Measurements from ENCODE around the gene PAOX.
A peak's percentile ranks its signal among the peaks of the same experiment; 100 is the strongest.
"Not testable (repeated sequence)": the region's sequence is repeated elsewhere in the genome, so short reads cannot be mapped to it uniquely, and the experiment has no call there.

PAOX gene

GRCh38 chr10:133375357-133376115 is 3.5 kb upstream of the PAOX start:
- DNase-seq (ENCODE audit: low spot score), result no peak
- CTCF ChIA-PET, result no interaction called here
- no peak for TF ChIP-seq CTCF (conservative IDR thresholded peaks at IDR 0.05; ENCODE audit: low read depth)
- POLR2A ChIA-PET (ENCODE audit: low non-redundant PET), result no interaction called here
- H3K27ac ChIP-seq, result no peak overlapping the region

- POLR2A ChIA-PET (ENCODE audit: low non-redundant PET); H3K27ac ChIP-seq; DNase-seq (ENCODE audit: low spot score): not testable (repeated sequence)
- CTCF ChIA-PET, result interaction anchor here (0.6 to 0.8 kb wide), 2 partner anchors 46 to 63 kb away, joined by 3 read pairs; no protein-coding TSS in a partner anchor
Observed at GRCh38 chr10:133376183-133376582, 2.9 kb upstream of the PAOX start.

GRCh38 chr10:133377025-133377817 is 1.8 kb upstream of the PAOX start:
- H3K27ac ChIP-seq, result peak overlapping the region; percentile 79; the same call in 1 of the 2 replicates
- TF ChIP-seq CTCF (conservative IDR thresholded peaks at IDR 0.05; ENCODE audit: low read depth), result no peak
- ChIA-PET POLR2A (ENCODE audit: low non-redundant PET) (no interaction called here), CTCF (interaction anchor here (0.5 to 1.0 kb wide), 3 partner anchors 47 to 64 kb away, joined by 3 to 4 read pairs (median 3); no protein-coding TSS in a partner anchor)
- DNase-seq (ENCODE audit: low spot score), result no peak

GRCh38 chr10:133377818-133378250 is 1.2 kb upstream of the PAOX start:
- ChIA-PET CTCF (interaction anchor here (0.5 to 1.0 kb wide), 2 partner anchors 48 to 64 kb away, joined by 3 to 4 read pairs; no protein-coding TSS in a partner anchor), POLR2A (ENCODE audit: low non-redundant PET) (no interaction called here)
- no peak for DNase-seq (ENCODE audit: low spot score)
- TF ChIP-seq CTCF (conservative IDR thresholded peaks at IDR 0.05; ENCODE audit: low read depth), result no peak
- H3K27ac ChIP-seq, result peak overlapping the region; percentile 79

- peak overlapping the region; percentile 79 for H3K27ac ChIP-seq
- peak; percentile 51 for DNase-seq (ENCODE audit: low spot score)
- no peak for TF ChIP-seq CTCF (conservative IDR thresholded peaks at IDR 0.05; ENCODE audit: low read depth)
- ChIA-PET CTCF (interaction anchor here (0.6 to 1.0 kb wide), 3 partner anchors 9 to 49 kb away, joined by 3 read pairs; no protein-coding TSS in a partner anchor), POLR2A (ENCODE audit: low non-redundant PET) (no interaction called here)
Observed at GRCh38 chr10:133378251-133379096, 588 bp upstream of the PAOX start.

GRCh38 chr10:133379801-133380666 is 972 bp downstream of the PAOX start:
- ChIA-PET POLR2A (ENCODE audit: low non-redundant PET) (no interaction called here), CTCF (no interaction called here)
- TF ChIP-seq CTCF (conservative IDR thresholded peaks at IDR 0.05; ENCODE audit: low read depth), result no peak
- peak overlapping the region; percentile 79 for H3K27ac ChIP-seq
- no peak for DNase-seq (ENCODE audit: low spot score)

All from RWPE1 (cell line).